ENCODE results near the gene RPA1.

DNA sequence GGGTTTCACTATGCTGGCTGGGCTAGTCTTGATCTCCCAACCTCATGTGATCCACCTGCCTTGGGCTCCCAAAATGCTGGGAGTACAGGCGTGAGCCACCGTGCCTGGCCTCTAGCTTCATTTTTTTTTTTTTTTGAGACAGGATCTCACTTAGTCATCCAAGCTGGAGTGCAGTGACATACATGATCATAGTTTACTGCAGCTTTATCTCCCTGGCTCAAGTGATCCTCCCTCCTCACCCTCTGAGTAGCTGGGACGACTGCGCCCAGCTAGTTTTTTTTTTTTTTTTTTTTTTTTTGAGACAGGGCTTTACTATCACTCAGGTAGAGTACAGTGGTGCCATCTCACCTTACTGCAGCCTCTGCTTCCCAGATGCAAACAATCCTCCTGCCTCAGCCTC lies 9.7 kb downstream of the RPA1 start:
- no peak for TF ChIP-seq MCM3 (IDR thresholded peaks at IDR 0.05)
- TF ChIP-seq POLR2A (conservative IDR thresholded peaks at IDR 0.05) = no peak
- TF ChIP-seq SMAD4 (CRISPR knock-in tag; conservative IDR thresholded peaks at IDR 0.05) = no peak
- TF ChIP-seq FOXM1 (IDR thresholded peaks at IDR 0.05; ENCODE audit: low read depth) = no peak
- TF ChIP-seq FOXM1 (CRISPR knock-in tag; IDR thresholded peaks at IDR 0.05; ENCODE audit: low read depth) = no peak
- no peak for TF ChIP-seq FOXA1 (IDR thresholded peaks at IDR 0.05; ENCODE audit: borderline replicate concordance)
- TF ChIP-seq, protein P1, sequence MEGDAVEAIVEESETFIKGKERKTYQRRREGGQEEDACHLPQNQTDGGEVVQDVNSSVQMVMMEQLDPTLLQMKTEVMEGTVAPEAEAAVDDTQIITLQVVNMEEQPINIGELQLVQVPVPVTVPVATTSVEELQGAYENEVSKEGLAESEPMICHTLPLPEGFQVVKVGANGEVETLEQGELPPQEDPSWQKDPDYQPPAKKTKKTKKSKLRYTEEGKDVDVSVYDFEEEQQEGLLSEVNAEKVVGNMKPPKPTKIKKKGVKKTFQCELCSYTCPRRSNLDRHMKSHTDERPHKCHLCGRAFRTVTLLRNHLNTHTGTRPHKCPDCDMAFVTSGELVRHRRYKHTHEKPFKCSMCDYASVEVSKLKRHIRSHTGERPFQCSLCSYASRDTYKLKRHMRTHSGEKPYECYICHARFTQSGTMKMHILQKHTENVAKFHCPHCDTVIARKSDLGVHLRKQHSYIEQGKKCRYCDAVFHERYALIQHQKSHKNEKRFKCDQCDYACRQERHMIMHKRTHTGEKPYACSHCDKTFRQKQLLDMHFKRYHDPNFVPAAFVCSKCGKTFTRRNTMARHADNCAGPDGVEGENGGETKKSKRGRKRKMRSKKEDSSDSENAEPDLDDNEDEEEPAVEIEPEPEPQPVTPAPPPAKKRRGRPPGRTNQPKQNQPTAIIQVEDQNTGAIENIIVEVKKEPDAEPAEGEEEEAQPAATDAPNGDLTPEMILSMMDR (IDR thresholded peaks at IDR 0.05 in 2 of 3, conservative IDR thresholded peaks at IDR 0.05 in 1 of 3; ENCODE audit: insufficient read depth in 2 of 3, low read depth in 1 of 3, low read length in 3 of 3) = no peak
- TF ChIP-seq TCF7 (IDR thresholded peaks at IDR 0.05; ENCODE audit: borderline replicate concordance) = no peak
- TF ChIP-seq RAD21 (CRISPR knock-in tag; conservative IDR thresholded peaks at IDR 0.05 in 1 of 2, IDR thresholded peaks at IDR 0.05 in 1 of 2) = no peak
- TF ChIP-seq ZC3H4 (CRISPR knock-in tag; IDR thresholded peaks at IDR 0.05; ENCODE audit: borderline replicate concordance) = no peak
- TF ChIP-seq, protein P2, sequence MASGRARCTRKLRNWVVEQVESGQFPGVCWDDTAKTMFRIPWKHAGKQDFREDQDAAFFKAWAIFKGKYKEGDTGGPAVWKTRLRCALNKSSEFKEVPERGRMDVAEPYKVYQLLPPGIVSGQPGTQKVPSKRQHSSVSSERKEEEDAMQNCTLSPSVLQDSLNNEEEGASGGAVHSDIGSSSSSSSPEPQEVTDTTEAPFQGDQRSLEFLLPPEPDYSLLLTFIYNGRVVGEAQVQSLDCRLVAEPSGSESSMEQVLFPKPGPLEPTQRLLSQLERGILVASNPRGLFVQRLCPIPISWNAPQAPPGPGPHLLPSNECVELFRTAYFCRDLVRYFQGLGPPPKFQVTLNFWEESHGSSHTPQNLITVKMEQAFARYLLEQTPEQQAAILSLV (tag; IDR thresholded peaks at IDR 0.05) = no peak
- peak; percentile 59 for TF ChIP-seq SMARCA4 (IDR thresholded peaks at IDR 0.05)
- TF ChIP-seq, protein P3, sequence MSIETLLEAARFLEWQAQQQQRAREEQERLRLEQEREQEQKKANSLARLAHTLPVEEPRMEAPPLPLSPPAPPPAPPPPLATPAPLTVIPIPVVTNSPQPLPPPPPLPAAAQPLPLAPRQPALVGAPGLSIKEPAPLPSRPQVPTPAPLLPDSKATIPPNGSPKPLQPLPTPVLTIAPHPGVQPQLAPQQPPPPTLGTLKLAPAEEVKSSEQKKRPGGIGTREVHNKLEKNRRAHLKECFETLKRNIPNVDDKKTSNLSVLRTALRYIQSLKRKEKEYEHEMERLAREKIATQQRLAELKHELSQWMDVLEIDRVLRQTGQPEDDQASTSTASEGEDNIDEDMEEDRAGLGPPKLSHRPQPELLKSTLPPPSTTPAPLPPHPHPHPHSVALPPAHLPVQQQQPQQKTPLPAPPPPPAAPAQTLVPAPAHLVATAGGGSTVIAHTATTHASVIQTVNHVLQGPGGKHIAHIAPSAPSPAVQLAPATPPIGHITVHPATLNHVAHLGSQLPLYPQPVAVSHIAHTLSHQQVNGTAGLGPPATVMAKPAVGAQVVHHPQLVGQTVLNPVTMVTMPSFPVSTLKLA (conservative IDR thresholded peaks at IDR 0.05) = no peak
